IgD-negative memory B cell (primary cell): ENCODE data around the gene ITGA11. TPM values are rescaled to one million over a fixed set of nuclear protein-coding genes. Genes with fewer than 3 reads are reported as not detected.
"Not testable (repeated sequence)": the region's sequence is repeated elsewhere in the genome, so short reads cannot be mapped to it uniquely, and the experiment has no call there.

Experiments used
- H3K27ac Mint-ChIP-seq, 3 donors: one replicate each; pipeline ENCODE4 v1.8.0; 2020 to 2022; ENCODE audit warnings: mild to moderate bottlenecking in 3 of 3, mixed read lengths in 3 of 3, moderate library complexity in 1 of 3
- H3K27me3 Mint-ChIP-seq: one replicate; pipeline ENCODE4 v1.8.0; 2021; ENCODE audit warnings: mixed read lengths
- H3K36me3 Mint-ChIP-seq: one replicate; pipeline ENCODE4 v1.8.0; 2020; ENCODE audit warnings: mild to moderate bottlenecking, mixed read lengths
- H3K4me1 Mint-ChIP-seq, 3 donors: one replicate each; pipeline ENCODE4 v1.8.0; 2020 to 2022; ENCODE audit warnings: mixed read lengths in 3 of 3, mild to moderate bottlenecking in 1 of 3
- H3K4me3 Mint-ChIP-seq, 4 donors: one replicate each; pipeline ENCODE4 v1.8.0; 2020 to 2022; ENCODE audit warnings: mild to moderate bottlenecking in 4 of 4, mixed read lengths in 4 of 4, moderate library complexity in 3 of 4
- H3K9me3 Mint-ChIP-seq, 3 donors: one replicate each; pipeline ENCODE4 v1.8.0; 2020 to 2021; ENCODE audit warnings: mixed read lengths in 3 of 3, mild to moderate bottlenecking in 1 of 3
- polyA plus RNA-seq: library from polyadenylated mRNA; unstranded; fragments of 300-500 nt; fragmentation: Illumina TruSeq; gene quantifications from one replicate; pipeline ENCODE4 v1.2.3, GENCODE V29; 2021

The ITGA11 gene
- polyA plus RNA-seq, 1 donor from 2014 or later, result not detected

DNA sequence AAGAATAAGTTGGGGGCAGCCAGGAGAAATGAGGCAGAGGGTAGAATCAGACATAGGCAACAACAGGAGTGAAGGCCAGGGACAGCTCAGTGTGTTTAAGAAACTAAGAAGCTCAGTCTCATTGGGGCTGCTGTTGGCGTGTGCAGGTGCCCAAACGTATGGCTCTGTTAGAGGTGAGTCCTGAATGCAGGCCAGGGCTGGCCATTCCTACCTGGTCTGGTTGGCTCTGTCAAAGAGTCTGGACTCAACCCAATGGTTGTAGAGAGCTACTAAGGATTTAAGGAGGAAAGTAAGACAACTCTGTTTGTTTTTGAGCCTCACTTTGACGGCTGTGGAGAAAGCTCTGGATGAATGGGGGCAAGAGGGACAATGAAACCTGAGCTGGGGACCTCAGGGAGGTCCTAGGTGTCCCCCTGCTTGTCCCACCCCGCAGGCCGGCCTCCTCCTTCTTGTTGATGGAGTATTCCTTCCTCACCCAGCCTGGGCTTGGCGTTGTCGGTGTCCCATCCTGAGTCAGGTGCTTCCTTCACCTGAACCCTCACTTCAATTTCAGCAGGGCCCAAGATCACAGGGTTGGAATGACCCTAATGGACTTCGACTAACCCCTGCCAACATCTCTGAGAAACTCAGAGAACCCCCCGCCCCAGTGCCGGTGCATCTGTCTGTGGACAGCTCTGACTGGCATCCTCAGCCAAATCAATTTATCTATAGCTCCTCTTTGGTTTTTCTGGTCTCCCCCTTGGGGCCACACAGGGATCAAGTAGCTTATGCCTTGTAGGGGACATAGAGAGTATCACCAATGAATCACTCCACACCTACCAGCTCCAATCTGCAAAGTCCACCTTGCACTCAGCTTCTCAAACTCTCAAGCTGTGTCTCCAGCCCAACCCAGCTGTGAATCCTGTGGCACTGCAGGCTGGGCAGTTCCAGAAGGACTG lies 8.3 kb downstream of the ITGA11 start:
- no peak overlapping the region for H3K27ac Mint-ChIP-seq
- peaks cover 0 to 2% (median 0%) of the 10 kb centered on the region in 3 donors for H3K9me3 Mint-ChIP-seq
- no peak overlapping the region for H3K4me3 Mint-ChIP-seq
- peaks cover 2% of the 10 kb centered on the region for H3K27me3 Mint-ChIP-seq
- H3K36me3 Mint-ChIP-seq, result no peaks in the 10 kb centered on the region
- H3K4me1 Mint-ChIP-seq, result no peaks in the 10 kb centered on the region

DNA sequence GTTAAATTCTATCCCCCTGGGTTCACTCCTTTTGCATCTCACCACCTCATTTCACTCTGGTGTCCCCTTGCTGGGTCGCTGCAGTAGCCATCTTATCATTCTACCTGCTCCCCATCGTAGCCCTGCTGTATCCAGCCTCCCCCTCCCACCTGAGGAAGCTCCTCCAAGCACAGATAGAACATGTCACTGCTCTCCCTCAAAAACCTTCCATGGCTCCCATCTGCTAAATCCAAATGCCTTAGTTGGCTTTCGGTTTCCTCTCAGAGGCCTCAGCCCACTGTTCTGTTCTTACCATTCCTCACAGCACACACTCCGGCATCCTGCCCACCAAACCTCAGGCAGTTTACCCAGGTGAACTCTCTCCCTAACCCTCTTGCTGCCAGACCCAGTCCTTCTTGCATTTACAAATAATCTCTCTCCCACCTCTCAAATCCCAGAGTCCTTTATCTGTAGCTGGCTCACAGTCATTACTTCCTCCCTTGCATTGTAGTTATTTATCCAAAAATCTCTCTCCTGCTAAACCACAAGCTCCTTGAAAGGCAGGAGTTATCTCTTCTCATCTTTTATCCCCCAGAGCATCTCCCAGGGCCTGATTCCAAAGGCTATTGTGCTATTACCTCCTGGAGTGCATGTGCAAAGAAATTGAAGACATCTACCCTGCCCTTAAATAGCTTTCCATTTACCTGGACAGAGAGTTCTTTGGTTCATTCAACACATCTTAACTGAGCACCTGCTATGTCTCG lies 9.4 kb downstream of the ITGA11 start:
- not testable (repeated sequence) for H3K27me3 Mint-ChIP-seq, H3K36me3 Mint-ChIP-seq, H3K4me1 Mint-ChIP-seq, H3K27ac Mint-ChIP-seq, H3K4me3 Mint-ChIP-seq, H3K9me3 Mint-ChIP-seq

DNA sequence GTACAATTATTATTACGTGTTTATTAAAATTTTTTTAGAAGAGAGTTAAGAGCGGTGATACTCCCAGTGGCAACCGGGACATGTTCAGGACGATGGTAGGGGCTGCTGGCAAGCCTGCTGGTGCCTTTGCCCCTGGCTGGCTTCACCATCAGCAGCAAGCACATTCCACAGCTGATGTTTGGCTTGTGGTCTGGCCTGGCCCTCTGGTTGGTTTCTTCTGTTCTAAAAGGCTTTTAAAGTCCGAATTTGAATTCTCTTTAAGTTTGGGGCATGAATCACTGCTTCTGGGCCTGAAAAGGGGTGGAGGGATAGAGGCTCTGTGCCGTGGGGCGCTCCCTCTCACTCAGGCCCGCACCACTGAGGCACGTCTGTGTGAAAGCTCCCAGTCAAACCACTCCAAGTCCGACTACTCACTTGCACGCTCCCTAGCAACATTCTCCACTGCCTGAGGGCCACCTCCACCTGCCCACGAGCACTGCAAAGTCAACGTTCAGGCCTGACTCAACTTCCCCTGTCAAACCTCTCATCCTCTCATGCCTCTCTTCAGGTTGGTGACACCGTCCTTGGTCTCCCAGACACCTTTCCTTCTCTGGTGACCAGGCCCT lies 10.1 kb downstream of the ITGA11 start:
- Mint-ChIP-seq H3K9me3 (no peaks in the 10 kb centered on the region), H3K4me3 (no peak overlapping the region), H3K4me1 (no peaks in the 10 kb centered on the region), H3K27ac (no peak overlapping the region), H3K27me3 (peaks cover 2% of the 10 kb centered on the region), H3K36me3 (no peaks in the 10 kb centered on the region)

DNA sequence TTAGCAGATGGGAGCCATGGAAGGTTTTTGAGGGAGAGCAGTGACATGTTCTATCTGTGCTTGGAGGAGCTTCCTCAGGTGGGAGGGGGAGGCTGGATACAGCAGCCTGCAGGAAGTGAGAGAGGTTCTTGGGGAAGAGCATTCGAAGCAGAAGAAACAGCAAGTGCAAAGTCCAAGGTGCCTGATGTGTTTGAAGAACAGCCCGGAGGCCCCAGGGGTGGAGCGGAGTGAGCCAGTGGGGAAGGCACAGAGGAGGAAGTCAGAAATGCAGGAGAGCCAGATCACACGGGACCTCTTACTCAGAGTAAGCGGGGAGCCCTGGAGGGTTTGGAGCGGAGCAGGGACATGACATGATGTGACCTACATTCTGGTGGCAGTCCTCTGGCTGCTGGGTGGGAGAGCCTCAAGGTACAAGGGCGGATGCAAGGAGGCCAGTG lies 10.8 kb downstream of the ITGA11 start:
- Mint-ChIP-seq H3K36me3 (no peaks in the 10 kb centered on the region), H3K9me3 (no peaks in the 10 kb centered on the region), H3K4me3 (no peak overlapping the region), H3K27me3 (peaks cover 2% of the 10 kb centered on the region), H3K4me1 (no peaks in the 10 kb centered on the region), H3K27ac (no peak overlapping the region)

DNA sequence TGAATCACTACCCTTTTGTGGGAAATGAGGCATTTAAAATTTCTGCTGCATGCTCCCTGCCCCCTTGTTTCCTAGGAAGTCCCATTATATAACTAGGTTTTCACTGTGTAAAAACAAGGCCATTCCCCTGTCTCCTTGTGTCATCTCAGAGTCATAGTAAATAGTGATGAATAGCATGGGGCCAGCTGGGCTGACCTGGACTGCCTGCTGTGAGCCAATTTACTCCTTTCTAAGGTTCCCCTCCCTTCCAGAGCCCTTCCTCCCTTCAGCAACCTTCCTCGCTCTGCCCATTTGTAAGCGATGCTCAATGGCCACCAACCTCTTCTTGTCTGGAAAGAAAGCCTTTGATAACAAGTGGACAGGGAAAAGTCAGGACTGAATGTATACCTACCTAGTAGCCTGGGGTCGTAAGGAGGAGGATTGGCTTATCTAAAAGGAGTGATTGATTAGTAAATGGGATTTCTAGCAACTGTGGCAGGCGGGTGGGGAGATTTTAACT lies 11.7 kb downstream of the ITGA11 start:
- H3K4me1 Mint-ChIP-seq, result no peaks in the 10 kb centered on the region
- no peaks in the 10 kb centered on the region for H3K36me3 Mint-ChIP-seq
- H3K4me3 Mint-ChIP-seq, result no peak overlapping the region
- H3K27me3 Mint-ChIP-seq, result peaks cover 2% of the 10 kb centered on the region
- H3K9me3 Mint-ChIP-seq, result no peaks in the 10 kb centered on the region
- no peak overlapping the region for H3K27ac Mint-ChIP-seq

DNA sequence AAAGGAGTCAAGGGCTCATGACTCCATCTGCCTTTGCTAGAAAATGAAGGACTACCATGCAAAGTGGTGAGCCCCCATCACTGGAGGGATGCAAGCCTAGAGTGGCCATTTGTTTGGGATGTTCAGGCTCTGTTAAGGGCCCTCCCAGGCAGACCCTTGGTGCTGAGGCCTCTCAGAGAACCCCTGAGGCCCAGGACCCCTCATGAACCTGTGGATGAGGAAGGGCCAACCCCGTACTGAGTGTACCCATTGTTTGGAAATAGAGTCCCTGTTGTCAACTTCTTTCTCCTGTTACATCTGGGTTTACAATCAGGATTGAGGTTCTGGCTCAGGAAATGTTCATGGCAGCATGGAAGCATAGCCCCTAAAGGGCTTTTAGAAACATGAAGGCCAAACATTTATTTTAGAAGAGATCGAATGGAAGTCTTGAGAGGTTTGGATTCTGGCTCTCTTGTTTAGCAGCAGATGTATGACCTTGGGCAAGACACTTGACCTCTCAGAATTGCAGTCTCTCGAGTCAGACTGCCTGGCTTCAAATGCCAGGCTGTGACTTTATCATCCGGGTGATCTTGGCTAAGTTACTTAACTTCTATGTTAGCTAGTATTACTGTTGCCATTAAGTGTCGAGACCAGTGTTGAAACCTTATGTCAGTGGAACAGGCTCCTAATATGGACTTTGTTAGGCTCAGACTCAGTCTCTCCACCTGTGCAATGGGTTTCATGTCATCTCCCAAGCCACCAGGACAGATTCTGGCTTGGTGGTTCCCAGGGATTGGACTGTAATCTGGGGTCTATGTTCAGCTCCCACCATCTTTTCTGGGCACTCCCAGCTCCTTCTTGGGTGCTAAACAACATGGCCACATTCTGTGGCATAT lies 12.4 kb downstream of the ITGA11 start:
- Mint-ChIP-seq H3K36me3 (no peaks in the 10 kb centered on the region), H3K4me3 (peak overlapping the region in 1 of 4 donors; percentile 6), H3K4me1 (no peaks in the 10 kb centered on the region), H3K9me3 (no peaks in the 10 kb centered on the region), H3K27ac (no peak overlapping the region), H3K27me3 (peaks cover 2% of the 10 kb centered on the region)

DNA sequence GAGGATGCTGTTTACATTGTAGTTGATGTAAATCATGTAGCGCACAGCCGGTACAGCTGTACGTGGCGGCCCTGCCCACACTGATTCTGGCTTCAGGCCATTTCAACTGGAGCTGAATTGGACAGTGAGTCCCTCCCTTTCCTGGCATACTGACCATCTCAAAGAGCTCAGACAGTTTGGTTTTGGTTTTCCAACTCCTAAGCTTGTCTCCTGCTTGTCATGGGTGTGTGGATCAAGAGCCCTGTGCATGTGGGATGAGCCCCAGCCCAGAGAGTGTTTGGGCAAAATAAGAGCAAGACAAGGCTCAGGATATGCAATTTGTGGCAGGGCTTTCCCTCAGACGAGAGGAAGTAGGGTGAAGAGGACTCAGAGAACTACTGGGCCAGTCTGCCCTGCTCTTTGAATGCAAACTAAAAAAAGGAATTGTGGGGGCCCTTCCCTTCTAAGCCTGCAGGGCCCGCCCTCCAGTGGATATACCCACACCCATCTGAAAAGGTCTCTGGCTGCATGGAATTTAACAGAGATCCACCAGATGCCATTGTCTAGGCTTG lies 13.3 kb downstream of the ITGA11 start:
- peaks cover 2% of the 10 kb centered on the region for H3K27me3 Mint-ChIP-seq
- H3K4me3 Mint-ChIP-seq, result no peak overlapping the region
- H3K4me1 Mint-ChIP-seq, result no peaks in the 10 kb centered on the region
- H3K36me3 Mint-ChIP-seq, result no peaks in the 10 kb centered on the region
- no peaks in the 10 kb centered on the region for H3K9me3 Mint-ChIP-seq
- no peak overlapping the region for H3K27ac Mint-ChIP-seq

DNA sequence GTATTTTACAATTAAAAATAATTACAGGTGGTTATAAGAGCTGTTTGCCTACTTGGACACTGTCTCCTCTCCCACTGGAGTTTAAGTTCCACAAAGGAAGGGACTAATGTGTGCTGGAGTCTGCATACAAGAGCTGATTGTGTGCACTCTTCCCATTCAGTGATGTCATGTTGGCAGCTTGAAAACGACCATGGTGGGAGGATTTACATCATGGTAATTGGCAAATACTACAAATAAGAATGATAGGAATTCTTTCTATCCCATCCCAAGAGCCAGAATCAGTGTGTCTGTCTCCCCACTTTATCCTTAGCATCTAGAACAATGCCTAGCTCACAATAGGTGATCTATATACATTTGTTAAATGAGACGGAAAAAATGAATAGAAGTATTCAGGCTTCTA lies 14.1 kb downstream of the ITGA11 start:
- H3K27me3 Mint-ChIP-seq, result peaks cover 2% of the 10 kb centered on the region
- H3K36me3 Mint-ChIP-seq, result no peaks in the 10 kb centered on the region
- H3K27ac Mint-ChIP-seq, result no peak overlapping the region
- no peaks in the 10 kb centered on the region for H3K4me1 Mint-ChIP-seq
- H3K4me3 Mint-ChIP-seq, result no peak overlapping the region
- no peaks in the 10 kb centered on the region for H3K9me3 Mint-ChIP-seq

DNA sequence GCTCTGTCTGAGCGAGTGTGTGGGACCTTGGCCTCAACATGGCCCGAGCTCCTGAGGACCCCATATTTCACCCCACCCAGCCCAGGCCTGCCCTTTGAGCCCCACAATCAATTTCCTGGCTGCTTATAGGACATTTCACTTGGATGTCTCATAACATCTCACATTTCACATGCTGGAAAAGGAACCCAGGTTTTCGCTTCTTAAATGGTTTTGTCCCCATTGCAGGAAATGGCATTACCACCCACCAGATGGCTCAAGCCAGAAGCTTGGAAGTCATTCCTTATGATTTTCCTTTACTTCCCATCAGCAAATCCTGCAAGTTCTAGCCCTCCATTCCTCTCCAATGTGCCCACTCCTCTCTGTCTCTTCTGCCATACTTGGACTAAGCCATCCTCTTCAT lies 14.9 kb downstream of the ITGA11 start:
- H3K4me1 Mint-ChIP-seq, result no peaks in the 10 kb centered on the region
- H3K36me3 Mint-ChIP-seq, result peaks cover 1% of the 10 kb centered on the region
- H3K4me3 Mint-ChIP-seq, result no peak overlapping the region

DNA sequence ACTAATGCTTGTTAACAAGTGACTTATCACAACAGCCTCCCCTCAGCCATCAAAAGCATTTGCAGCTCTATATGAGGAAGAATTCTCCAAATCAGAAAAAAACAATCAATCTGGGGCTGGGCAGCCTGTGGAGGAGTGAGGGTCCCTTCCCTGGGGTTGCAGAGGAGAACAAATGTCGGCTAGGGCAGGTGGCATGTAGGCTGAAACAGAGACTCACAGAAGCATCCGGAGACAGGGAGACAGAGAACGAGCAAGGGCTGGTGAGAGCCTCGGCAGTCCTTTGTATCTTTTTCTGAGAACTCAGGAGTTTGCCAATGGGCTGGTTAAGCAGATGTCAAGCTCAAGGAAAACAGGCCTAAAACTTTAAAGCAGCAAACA lies 15.8 kb downstream of the ITGA11 start:
- no peaks in the 10 kb centered on the region for H3K4me1 Mint-ChIP-seq
- peaks cover 4% of the 10 kb centered on the region for H3K27me3 Mint-ChIP-seq
- H3K36me3 Mint-ChIP-seq, result peaks cover 1% of the 10 kb centered on the region
- H3K27ac Mint-ChIP-seq, result no peak overlapping the region
- no peaks in the 10 kb centered on the region for H3K9me3 Mint-ChIP-seq
- H3K4me3 Mint-ChIP-seq, result no peak overlapping the region

More for the DNA sequence above, 14.9 kb downstream of the ITGA11 start:
- H3K9me3 Mint-ChIP-seq, result no peaks in the 10 kb centered on the region
- peaks cover 2% of the 10 kb centered on the region for H3K27me3 Mint-ChIP-seq
- H3K27ac Mint-ChIP-seq, result no peak overlapping the region

DNA sequence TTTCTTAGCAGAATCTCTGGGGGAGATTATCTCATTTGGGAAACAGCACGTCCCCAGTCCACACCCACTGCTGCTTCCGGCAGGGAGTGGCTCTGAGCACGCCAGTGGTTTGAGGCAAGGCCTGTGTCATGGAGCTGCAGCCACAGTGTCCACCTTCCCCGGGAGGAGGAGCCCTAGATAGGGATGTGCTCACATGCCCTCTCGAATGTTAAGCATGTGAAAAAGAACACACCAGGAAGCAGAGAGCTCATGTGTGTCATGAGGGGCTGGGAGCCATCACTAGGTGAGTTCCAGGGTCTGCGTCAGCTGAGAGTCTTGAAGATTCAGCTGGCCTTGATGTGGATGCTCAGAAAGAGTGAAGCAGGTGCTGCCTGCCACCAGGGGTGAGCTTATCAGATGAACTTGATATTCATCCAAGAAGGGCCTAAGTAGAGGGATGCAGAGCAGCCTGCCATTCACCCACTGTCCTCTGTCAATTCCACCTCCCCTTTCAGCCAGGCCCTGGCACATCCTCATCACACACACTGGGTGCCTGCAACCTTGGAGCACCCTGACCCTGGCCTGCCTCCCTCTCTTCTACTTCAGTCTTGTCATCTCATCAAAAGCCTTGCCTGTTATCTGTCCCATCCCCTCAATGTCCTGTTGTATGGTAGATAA lies 16.3 kb downstream of the ITGA11 start:
- H3K27me3 Mint-ChIP-seq, result peaks cover 2% of the 10 kb centered on the region
- H3K9me3 Mint-ChIP-seq, result no peaks in the 10 kb centered on the region
- no peak overlapping the region for H3K27ac Mint-ChIP-seq
- no peaks in the 10 kb centered on the region for H3K4me1 Mint-ChIP-seq
- H3K4me3 Mint-ChIP-seq, result no peak overlapping the region
- H3K36me3 Mint-ChIP-seq, result peaks cover 1% of the 10 kb centered on the region

DNA sequence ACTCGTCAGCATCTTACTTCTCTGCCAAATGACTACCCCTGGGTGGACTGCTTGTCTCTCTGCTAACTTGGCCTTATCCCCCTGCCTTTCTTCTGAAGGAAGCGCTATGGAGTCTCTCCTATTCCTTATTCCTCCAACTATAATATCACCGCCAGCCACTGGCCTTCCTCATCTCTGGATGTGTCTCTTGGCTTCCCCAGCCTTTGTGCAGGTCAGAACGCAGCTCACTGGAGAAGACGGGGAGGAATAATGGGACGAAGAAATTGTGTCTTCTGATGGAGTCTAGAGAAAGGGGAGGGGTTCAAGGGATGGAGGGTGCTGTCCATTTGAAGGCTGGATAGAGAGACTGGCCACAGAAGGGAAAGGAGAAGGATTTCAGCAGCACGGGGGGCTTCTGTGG lies 16.9 kb downstream of the ITGA11 start:
- Mint-ChIP-seq H3K9me3 (no peaks in the 10 kb centered on the region), H3K27me3 (peaks cover 2% of the 10 kb centered on the region), H3K4me1 (no peaks in the 10 kb centered on the region), H3K27ac (no peak overlapping the region), H3K4me3 (peak overlapping the region in 1 of 4 donors; percentile 44), H3K36me3 (peaks cover 1% of the 10 kb centered on the region)

DNA sequence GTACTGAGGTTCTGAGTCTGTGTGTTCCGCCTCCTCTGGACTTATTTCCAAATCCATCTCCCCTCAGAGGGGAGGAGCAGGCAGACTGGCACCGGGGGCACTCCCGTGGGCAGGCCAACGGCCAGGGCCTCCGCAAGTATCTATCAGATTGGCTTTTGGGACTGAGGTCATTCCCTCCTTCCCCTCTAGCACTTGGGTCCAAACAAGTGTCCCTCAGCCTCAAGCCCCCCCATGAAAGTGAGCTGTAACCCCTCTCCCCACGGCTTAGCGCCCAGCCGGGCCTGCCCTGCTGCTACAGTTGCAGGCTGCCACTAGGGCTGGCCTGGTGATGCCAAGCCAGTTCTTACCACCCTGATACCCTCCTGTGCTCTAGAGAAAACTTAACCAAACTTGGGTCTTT lies 17.4 kb downstream of the ITGA11 start:
- Mint-ChIP-seq H3K9me3 (no peaks in the 10 kb centered on the region), H3K27me3 (peaks cover 4% of the 10 kb centered on the region), H3K36me3 (peaks cover 1% of the 10 kb centered on the region), H3K4me1 (no peaks in the 10 kb centered on the region), H3K27ac (no peak overlapping the region), H3K4me3 (no peak overlapping the region)

DNA sequence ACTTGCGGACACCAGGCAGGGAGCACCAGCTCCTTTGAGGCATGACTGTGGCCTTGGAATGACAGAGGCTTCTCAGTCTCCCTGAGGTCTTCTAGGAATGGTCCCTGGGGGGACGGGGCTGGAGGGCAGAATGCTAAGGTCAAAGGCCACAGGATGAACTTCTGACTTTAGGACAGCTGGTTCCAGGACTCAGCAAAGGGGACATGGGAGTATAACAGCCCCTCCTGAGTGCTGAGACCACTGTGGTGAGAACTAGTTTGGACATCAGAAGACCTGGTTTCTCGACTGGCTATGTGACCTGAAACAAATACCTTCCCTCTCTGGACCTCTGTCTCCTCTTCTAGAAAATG lies 17.8 kb downstream of the ITGA11 start:
- H3K36me3 Mint-ChIP-seq, result peaks cover 1% of the 10 kb centered on the region
- H3K27me3 Mint-ChIP-seq, result peaks cover 4% of the 10 kb centered on the region
- no peaks in the 10 kb centered on the region for H3K9me3 Mint-ChIP-seq
- no peaks in the 10 kb centered on the region for H3K4me1 Mint-ChIP-seq
- H3K4me3 Mint-ChIP-seq, result no peak overlapping the region
- no peak overlapping the region for H3K27ac Mint-ChIP-seq
